GM18505 (cell line): ENCODE measurements around the gene PARP14.
"Not testable (repeated sequence)": the region's sequence is repeated elsewhere in the genome, so short reads cannot be mapped to it uniquely, and the experiment has no call there.

Source experiments
- ATAC-seq: cut with Tn5 transposase; IDR thresholded peaks from one replicate; pipeline ENCODE4 v1.9.1; 2021; ENCODE audit not compliant: unreplicated experiment
- POLR2A ChIP-seq: IDR thresholded peaks from 4 replicates; pipeline ENCODE4 v1.6.1; 2011; ENCODE audit warnings: borderline replicate concordance; ENCODE audit not compliant: insufficient read depth, insufficient read length; ENCODE audit errors: extremely low read depth

PARP14 gene

DNA sequence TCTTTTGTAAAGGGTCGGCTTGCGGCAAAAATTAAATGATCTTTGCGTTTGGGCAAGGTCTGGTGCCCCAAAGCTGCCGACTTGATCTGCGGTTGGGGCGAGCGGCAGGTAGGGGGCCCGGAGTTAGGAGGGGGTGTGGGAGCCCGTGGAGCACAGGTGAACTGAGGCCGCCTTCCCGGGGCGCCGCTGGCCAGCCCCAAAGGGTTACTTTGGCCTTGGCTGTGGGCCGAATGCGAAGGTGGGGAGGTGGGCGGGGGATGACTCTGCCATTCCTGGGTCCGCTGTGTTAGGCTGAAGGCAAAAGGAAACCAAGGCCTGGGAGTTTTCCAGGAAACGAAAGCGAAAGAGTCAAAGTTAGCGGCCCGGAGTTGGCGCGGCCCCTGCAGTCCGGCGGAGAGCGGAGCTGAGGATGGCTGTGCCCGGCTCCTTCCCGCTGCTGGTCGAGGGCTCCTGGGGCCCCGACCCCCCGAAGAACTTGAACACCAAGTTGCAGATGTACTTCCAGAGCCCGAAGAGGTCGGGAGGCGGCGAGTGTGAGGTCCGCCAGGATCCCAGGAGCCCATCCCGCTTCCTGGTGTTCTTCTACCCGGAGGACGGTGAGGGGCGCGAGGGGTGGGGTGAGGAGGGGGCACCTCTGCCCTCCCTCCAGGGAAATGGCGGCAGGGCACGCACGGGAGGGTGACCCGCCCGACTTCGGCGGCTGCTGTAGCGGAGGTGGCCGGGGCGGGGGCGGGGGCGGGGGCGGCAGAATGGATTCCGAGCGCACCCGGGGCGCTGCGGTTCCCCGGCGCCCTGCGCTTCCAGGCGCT lies at the start of gene PARP14:
TSS of gene PARP14 (plus strand) at position 365 of the 809 bp plus-strand sequence. CDS start at position 410, 45 bp downstream.
- ATAC-seq: peak; percentile 45
- TF ChIP-seq POLR2A: peak; percentile 89

- TF ChIP-seq POLR2A: no peak
- no peak for ATAC-seq
Measured at GRCh38 chr3:122635789-122636188, 44.9 kb upstream of the PARP14 start.

- no peak for ATAC-seq
- no peak for TF ChIP-seq POLR2A
Measured at GRCh38 chr3:122636697-122637096, 43.9 kb upstream of the PARP14 start.

DNA sequence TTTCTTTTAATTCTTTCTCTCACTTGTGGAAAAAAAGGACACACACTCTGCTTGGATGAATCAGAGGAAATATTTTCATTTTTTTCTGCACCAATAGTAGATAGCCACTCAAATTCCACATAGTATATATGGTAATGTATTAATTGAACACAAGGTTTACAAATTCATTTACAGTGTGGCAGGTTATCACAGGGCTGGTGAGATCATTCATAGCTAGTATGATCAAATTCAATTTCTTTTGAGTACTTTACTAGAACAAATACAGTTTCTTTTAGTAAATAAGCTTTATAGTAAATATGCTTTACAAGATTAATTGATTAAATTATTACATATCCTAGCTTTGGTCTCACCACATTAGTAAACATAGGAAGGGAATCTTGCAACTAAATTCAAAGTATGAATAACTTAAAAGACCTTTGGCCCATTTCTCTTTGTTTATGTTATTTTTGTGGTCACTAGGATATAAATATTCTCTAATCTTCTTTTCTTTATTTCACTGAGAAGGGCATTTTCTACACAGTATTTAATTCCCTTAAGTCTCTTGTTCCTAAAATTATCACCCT lies 40.1 kb upstream of the PARP14 start:
- TF ChIP-seq POLR2A: no peak
- ATAC-seq: no peak

GRCh38 chr3:122642935-122643334 lies 37.7 kb upstream of the PARP14 start:
- ATAC-seq: no peak
- TF ChIP-seq POLR2A: no peak

GRCh38 chr3:122646146-122646988 lies 34.3 kb upstream of the PARP14 start:
- no peak for ATAC-seq
- no peak for TF ChIP-seq POLR2A

DNA sequence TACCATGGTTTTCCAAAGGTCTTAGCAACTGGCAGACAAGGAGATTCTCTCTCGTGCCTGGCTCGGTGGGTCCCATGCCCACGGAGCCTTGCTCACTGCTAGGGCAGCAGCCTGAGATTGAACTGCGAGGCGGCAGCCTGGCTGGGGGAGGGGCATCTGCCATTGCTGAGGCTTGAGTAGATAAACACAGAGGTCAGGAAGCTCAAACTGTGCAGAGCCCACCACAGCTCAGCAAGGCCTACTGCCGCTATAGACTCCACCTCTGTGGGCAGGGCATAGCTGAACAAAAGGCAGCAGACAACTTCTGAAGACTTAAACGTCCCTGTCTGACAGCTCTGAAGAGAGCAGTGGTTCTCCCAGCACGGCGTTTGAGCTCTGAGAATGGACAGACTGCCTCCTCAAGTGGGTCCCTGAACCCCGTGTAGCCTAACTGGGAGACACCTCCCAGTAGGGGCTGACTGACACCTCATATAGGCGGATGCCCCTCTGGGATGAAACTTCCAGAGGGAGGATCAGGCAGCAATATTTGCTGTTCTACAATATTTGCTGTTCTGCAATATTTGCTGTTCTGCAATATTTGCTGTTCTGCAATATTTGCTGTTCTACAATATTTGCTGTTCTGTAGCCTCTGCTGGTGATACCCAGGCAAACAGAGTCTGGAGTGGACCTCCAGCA lies 29.3 kb upstream of the PARP14 start:
- not testable (repeated sequence) for ATAC-seq

DNA sequence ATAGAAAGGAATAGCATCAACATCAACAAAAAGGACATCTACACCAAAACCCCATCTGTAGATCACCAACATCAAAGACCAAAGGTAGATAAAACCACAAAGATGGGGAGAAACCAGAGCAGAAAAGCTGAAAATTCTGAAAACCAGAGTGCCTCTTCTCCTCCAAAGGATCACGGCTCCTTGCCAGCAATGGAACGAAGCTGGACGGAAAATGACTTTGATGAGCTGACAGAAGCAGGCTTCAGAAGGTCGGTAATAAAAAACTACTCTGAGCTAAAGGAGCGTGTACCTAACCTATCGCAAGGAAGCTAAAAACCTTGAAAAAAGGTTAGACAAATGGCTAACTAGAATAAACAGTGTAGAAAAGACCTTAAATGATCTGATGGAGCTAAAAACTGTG lies 28.7 kb upstream of the PARP14 start:
- not testable (repeated sequence) for ATAC-seq

DNA sequence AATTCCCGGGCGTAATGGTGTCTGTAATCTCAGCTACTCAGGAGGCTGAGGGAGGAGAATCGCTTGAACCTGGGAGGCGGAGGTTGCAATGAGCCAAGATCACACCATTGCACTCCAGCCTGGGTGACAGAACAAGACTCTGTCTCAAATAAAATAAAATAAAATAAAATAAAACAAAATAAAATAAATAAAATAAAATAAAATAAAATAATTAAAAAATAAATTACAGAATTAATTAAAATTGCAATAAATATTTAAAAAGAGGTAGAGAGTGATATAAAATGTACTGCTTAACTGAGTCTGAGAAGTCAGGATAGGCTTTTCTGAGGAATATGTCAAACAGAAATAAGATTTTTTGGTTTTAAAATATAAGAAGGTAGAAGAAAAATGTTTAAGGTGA lies 22.3 kb upstream of the PARP14 start:
- not testable (repeated sequence) for ATAC-seq

DNA sequence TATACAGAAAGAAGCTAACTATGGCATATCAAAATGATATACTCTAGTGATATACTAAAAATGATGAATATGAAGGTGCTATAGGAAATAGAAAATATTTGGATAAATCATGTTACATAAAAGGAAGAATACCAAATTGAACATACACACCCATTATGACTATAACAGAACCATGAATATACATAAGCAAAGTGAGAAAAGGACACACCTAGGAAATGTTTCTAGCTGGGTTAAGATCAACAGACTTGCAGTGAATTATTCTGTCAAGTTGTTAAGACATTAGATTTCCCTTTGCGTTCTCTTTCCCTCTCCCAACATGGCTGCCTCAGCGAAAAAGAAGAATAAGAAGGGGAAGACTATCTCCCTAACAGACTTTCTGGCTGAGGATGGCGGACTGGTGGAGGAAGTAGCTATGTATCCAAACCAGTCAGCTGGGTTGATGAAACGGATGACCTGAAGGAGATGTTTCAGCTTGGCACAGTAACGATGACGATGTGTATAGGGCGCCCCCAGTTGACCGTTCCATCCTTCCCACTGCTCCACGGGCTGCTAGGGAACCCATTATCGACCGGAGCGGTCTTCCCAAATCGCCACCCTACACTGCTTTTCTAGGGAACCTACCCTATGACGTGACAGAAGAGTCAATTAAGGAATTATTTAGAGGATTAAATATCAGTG lies 20.2 kb upstream of the PARP14 start:
- no peak for ATAC-seq
- TF ChIP-seq POLR2A: no peak

- TF ChIP-seq POLR2A: no peak
- ATAC-seq: no peak
Measured at GRCh38 chr3:122661633-122662032, 19.0 kb upstream of the PARP14 start.

DNA sequence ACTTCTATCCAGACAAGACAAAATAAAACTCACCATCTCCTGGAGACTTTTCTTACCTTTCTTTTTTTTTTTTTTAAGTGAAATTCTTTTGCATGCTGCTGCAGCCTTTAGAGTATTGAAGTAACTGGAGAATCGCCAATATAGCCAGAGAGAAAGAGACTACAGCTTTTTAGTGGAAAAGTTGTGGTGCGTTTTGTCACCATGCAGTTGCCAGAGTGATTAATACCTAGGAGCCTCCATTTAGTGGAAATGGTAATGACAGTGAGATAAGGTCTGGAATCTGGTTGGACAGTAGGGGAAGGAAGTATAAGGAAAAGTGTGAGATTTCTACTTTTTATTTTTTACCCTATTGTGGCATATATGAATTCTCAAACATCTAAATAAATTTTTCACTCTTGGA lies 18.1 kb upstream of the PARP14 start:
- ATAC-seq: no peak
- no peak for TF ChIP-seq POLR2A

GRCh38 chr3:122665226-122665786 lies 15.3 kb upstream of the PARP14 start:
- no peak for TF ChIP-seq POLR2A
- no peak for ATAC-seq
